SH-SY5Y (cell line): ENCODE results near the gene THSD1.

Experiments
- GATA2 ChIP-seq: IDR thresholded peaks from 2 replicates; pipeline ENCODE4 v1.6.1; 2011; ENCODE audit warnings: mild to moderate bottlenecking, low read depth, low read length
- GATA3 ChIP-seq: IDR thresholded peaks from 2 replicates; pipeline ENCODE4 v1.6.1; 2011; ENCODE audit warnings: low read depth, mild to moderate bottlenecking, low read length, moderate library complexity

GRCh38 chr13:52378312-52378711 lies 27.7 kb downstream of the THSD1 start:
- no peak for TF ChIP-seq GATA3
- no peak for TF ChIP-seq GATA2
